ENCODE data around the gene DNASE1L2. TPM values are rescaled to one million over a fixed set of nuclear protein-coding genes. Genes with fewer than 3 reads are reported as not detected.

The DNASE1L2 gene, protein sequence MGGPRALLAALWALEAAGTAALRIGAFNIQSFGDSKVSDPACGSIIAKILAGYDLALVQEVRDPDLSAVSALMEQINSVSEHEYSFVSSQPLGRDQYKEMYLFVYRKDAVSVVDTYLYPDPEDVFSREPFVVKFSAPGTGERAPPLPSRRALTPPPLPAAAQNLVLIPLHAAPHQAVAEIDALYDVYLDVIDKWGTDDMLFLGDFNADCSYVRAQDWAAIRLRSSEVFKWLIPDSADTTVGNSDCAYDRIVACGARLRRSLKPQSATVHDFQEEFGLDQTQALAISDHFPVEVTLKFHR
- total RNA-seq (0.37 TPM), polyA plus RNA-seq (not detected)

GRCh38 chr16:2236337-2237101, at the start of gene DNASE1L2:
DNASE1L2 (plus strand) TSS chr16:2236444; CDS start chr16:2236817, 373 bp downstream.
- Histone ChIP-seq H3K4me1 (ENCODE audit: control insufficient read depth, insufficient read depth, low read length, poor library complexity, severe bottlenecking) (peaks cover 9% of the 10 kb centered on the region), H3K27ac (ENCODE audit: insufficient read depth, low read length, poor library complexity, severe bottlenecking) (no peak within 1 kb of the TSS), H3K27me3 (ENCODE audit: control insufficient read depth, insufficient read depth, low read length) (no peaks in the 10 kb centered on the region), H3K36me3 (ENCODE audit: control insufficient read depth, insufficient read depth, low read length) (peaks cover 26% of the 10 kb centered on the region), H3K9me3 (ENCODE audit: control insufficient read depth in 2 of 2, low read length in 2 of 2) (no peaks in the 10 kb centered on the region), H3K4me3 (ENCODE audit: low read depth, low read length) (no peak within 1 kb of the TSS)
- ATAC-seq (ENCODE audit: low read depth in 2 of 2), result no peak
- no peak for DNase-seq
- H3K9me3 Mint-ChIP-seq, result no peaks in the 10 kb centered on the region
- H3K36me3 Mint-ChIP-seq, result no peaks in the 10 kb centered on the region
- H3K4me1 Mint-ChIP-seq, result peaks cover 0 to 2% (median 0%) of the 10 kb centered on the region in 4 donors
- H3K27me3 Mint-ChIP-seq, result peaks cover 5% of the 10 kb centered on the region
- H3K27ac Mint-ChIP-seq, result no peak within 1 kb of the TSS
- H3K4me3 Mint-ChIP-seq, result peak within 1 kb of the TSS in 1 of 4 donors; percentile 50

DNA sequence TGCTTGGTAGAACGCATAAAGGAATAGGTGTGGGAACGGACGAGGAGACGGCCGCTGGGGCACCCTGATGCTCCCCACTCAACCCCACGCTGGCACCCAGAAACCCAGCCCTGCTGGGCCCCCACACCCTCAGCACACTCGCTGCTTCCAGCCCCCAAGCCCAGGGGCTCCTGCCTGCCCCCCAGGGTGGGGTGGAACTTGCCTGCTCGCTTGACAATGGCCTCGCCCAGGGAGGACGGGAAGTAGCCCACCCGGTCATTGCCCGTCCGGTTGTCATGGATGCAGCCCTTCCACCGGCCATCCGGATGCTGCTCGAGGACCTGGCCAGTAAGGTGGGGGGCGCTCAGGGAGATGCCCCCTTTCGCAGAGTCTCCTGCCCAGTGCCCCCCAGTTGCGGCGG, 49.7 kb upstream of the DNASE1L2 start:
- Mint-ChIP-seq H3K4me3 (no peak overlapping the region), H3K36me3 (no peaks in the 10 kb centered on the region), H3K9me3 (no peaks in the 10 kb centered on the region), H3K27me3 (no peaks in the 10 kb centered on the region), H3K27ac (no peak overlapping the region), H3K4me1 (no peaks in the 10 kb centered on the region)
- ATAC-seq (ENCODE audit: low read depth in 2 of 2), result no peak
- no peak overlapping the region for H3K4me3 ChIP-seq (ENCODE audit: low read depth, low read length)
- H3K27me3 ChIP-seq (ENCODE audit: control insufficient read depth, insufficient read depth, low read length), result no peaks in the 10 kb centered on the region
- no peak overlapping the region for H3K27ac ChIP-seq (ENCODE audit: insufficient read depth, low read length, poor library complexity, severe bottlenecking)
- DNase-seq, result no peak
- no peaks in the 10 kb centered on the region for H3K4me1 ChIP-seq (ENCODE audit: control insufficient read depth, insufficient read depth, low read length, poor library complexity, severe bottlenecking)
- H3K9me3 ChIP-seq (ENCODE audit: control insufficient read depth in 2 of 2, low read length in 2 of 2), result no peaks in the 10 kb centered on the region
- no peaks in the 10 kb centered on the region for H3K36me3 ChIP-seq (ENCODE audit: control insufficient read depth, insufficient read depth, low read length)

DNA sequence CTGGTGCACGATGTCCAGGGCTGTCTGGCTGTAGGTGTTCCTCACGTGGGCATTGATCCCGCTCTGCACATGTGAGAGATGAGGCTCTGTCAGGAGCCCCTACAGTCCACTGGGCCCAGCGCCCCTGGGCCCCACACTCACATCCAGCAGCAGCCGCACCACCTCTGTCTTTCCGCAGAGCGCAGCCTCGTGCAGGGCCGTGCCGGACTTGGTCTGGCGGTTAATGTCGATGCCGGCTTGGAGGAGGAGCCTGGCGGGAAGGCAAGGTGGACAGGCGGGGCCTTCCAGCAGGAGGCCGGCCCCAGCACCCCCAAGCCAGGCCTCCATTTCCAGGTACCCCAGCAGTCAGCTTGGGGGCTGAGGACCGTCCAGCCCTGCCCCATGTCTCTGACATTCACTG, 49.0 kb upstream of the DNASE1L2 start:
- no peak overlapping the region for H3K27ac Mint-ChIP-seq
- ATAC-seq (ENCODE audit: low read depth in 2 of 2) (no peak), DNase-seq (no peak)
- Histone ChIP-seq H3K9me3 (ENCODE audit: control insufficient read depth in 2 of 2, low read length in 2 of 2) (no peaks in the 10 kb centered on the region), H3K36me3 (ENCODE audit: control insufficient read depth, insufficient read depth, low read length) (no peaks in the 10 kb centered on the region), H3K27me3 (ENCODE audit: control insufficient read depth, insufficient read depth, low read length) (no peaks in the 10 kb centered on the region), H3K4me3 (ENCODE audit: low read depth, low read length) (no peak overlapping the region), H3K27ac (ENCODE audit: insufficient read depth, low read length, poor library complexity, severe bottlenecking) (no peak overlapping the region), H3K4me1 (ENCODE audit: control insufficient read depth, insufficient read depth, low read length, poor library complexity, severe bottlenecking) (no peaks in the 10 kb centered on the region)
- no peaks in the 10 kb centered on the region for H3K27me3 Mint-ChIP-seq
- no peak overlapping the region for H3K4me3 Mint-ChIP-seq
- no peaks in the 10 kb centered on the region for H3K4me1 Mint-ChIP-seq
- no peaks in the 10 kb centered on the region for H3K36me3 Mint-ChIP-seq
- H3K9me3 Mint-ChIP-seq, result no peaks in the 10 kb centered on the region

DNA sequence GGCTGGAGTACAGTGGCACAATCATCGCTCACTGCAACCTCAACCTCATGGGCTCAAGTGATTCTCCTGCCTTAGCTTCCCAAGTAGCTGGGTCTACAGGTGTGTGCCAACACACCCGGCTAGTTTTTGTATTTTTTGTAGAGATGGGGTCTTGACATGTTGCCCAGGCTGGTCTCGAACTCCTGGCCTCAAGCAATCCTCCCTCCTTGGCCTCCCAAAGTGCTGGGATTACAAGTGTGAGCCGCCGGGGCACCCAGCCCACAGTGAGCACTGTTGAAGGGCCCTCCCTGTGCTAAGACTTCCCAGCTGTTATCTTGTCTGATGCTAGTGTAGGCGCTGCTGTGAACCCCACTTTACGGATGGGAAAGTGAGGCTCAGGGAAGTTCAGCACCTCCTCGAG, 47.8 kb upstream of the DNASE1L2 start:
- Mint-ChIP-seq H3K36me3 (no peaks in the 10 kb centered on the region), H3K4me3 (no peak overlapping the region), H3K27ac (no peak overlapping the region), H3K27me3 (no peaks in the 10 kb centered on the region), H3K4me1 (no peaks in the 10 kb centered on the region), H3K9me3 (no peaks in the 10 kb centered on the region)
- Histone ChIP-seq H3K36me3 (ENCODE audit: control insufficient read depth, insufficient read depth, low read length) (no peaks in the 10 kb centered on the region), H3K4me3 (ENCODE audit: low read depth, low read length) (no peak overlapping the region), H3K27ac (ENCODE audit: insufficient read depth, low read length, poor library complexity, severe bottlenecking) (no peak overlapping the region), H3K9me3 (ENCODE audit: control insufficient read depth in 2 of 2, low read length in 2 of 2) (no peaks in the 10 kb centered on the region), H3K4me1 (ENCODE audit: control insufficient read depth, insufficient read depth, low read length, poor library complexity, severe bottlenecking) (no peaks in the 10 kb centered on the region), H3K27me3 (ENCODE audit: control insufficient read depth, insufficient read depth, low read length) (no peaks in the 10 kb centered on the region)
- DNase-seq, result no peak
- ATAC-seq (ENCODE audit: low read depth in 2 of 2), result no peak

DNA sequence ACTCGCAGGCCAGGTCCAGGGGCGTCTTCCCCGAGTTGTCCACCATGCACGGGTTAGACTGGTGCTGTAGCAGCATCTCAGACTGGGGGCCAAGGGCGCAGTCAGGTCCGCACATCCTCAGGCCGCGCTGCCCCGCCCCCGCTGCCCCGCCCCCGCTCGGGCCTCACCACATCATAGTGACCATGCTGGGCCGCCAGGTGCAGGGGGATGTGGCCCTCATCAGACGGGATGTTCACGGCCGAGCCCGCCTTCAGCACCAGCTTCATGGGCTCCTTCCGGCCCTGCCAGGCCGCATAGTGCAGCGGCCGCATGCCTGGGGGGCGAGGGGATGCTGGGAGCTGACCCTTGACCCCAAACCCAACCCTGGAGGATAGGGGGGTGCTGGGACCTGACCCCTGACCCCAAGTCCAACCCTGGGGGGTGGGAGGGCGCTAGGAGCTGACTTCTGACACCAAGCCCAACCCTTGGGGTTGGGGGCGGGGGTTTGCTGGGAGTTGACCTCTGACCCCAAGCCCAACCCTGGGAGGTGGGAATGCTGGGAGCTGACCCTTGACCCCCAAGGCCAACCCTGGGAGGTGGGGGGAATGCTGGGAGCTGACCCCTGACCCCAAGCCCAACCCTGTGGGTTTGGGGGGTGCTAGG, 46.9 kb upstream of the DNASE1L2 start:
- H3K36me3 Mint-ChIP-seq, result no peaks in the 10 kb centered on the region
- H3K27ac Mint-ChIP-seq, result no peak overlapping the region
- H3K9me3 Mint-ChIP-seq, result no peaks in the 10 kb centered on the region

GRCh38 chr16:2190002-2190658, 46.1 kb upstream of the DNASE1L2 start:
- DNase-seq (no peak), ATAC-seq (ENCODE audit: low read depth in 2 of 2) (no peak)
- H3K4me1 ChIP-seq (ENCODE audit: control insufficient read depth, insufficient read depth, low read length, poor library complexity, severe bottlenecking), result peaks cover 3% of the 10 kb centered on the region
- Mint-ChIP-seq H3K27ac (no peak overlapping the region), H3K27me3 (peaks cover 7% of the 10 kb centered on the region), H3K9me3 (no peaks in the 10 kb centered on the region), H3K4me3 (no peak overlapping the region), H3K36me3 (no peaks in the 10 kb centered on the region), H3K4me1 (peaks cover 0 to 5% (median 2%) of the 10 kb centered on the region in 4 donors)
- no peak overlapping the region for H3K27ac ChIP-seq (ENCODE audit: insufficient read depth, low read length, poor library complexity, severe bottlenecking)
- no peaks in the 10 kb centered on the region for H3K36me3 ChIP-seq (ENCODE audit: control insufficient read depth, insufficient read depth, low read length)
- no peaks in the 10 kb centered on the region for H3K9me3 ChIP-seq (ENCODE audit: control insufficient read depth in 2 of 2, low read length in 2 of 2)
- H3K27me3 ChIP-seq (ENCODE audit: control insufficient read depth, insufficient read depth, low read length), result peaks cover 2% of the 10 kb centered on the region
- H3K4me3 ChIP-seq (ENCODE audit: low read depth, low read length), result no peak overlapping the region

More for the DNA sequence above, 46.9 kb upstream of the DNASE1L2 start:
- no peaks in the 10 kb centered on the region for H3K4me1 ChIP-seq (ENCODE audit: control insufficient read depth, insufficient read depth, low read length, poor library complexity, severe bottlenecking)
- Mint-ChIP-seq H3K4me3 (no peak overlapping the region), H3K4me1 (no peaks in the 10 kb centered on the region), H3K27me3 (no peaks in the 10 kb centered on the region)
- no peak overlapping the region for H3K27ac ChIP-seq (ENCODE audit: insufficient read depth, low read length, poor library complexity, severe bottlenecking)
- no peaks in the 10 kb centered on the region for H3K9me3 ChIP-seq (ENCODE audit: control insufficient read depth in 2 of 2, low read length in 2 of 2)
- H3K27me3 ChIP-seq (ENCODE audit: control insufficient read depth, insufficient read depth, low read length), result no peaks in the 10 kb centered on the region
- ATAC-seq (ENCODE audit: low read depth in 2 of 2), result no peak
- no peaks in the 10 kb centered on the region for H3K36me3 ChIP-seq (ENCODE audit: control insufficient read depth, insufficient read depth, low read length)
- no peak for DNase-seq
- H3K4me3 ChIP-seq (ENCODE audit: low read depth, low read length), result no peak overlapping the region

DNA sequence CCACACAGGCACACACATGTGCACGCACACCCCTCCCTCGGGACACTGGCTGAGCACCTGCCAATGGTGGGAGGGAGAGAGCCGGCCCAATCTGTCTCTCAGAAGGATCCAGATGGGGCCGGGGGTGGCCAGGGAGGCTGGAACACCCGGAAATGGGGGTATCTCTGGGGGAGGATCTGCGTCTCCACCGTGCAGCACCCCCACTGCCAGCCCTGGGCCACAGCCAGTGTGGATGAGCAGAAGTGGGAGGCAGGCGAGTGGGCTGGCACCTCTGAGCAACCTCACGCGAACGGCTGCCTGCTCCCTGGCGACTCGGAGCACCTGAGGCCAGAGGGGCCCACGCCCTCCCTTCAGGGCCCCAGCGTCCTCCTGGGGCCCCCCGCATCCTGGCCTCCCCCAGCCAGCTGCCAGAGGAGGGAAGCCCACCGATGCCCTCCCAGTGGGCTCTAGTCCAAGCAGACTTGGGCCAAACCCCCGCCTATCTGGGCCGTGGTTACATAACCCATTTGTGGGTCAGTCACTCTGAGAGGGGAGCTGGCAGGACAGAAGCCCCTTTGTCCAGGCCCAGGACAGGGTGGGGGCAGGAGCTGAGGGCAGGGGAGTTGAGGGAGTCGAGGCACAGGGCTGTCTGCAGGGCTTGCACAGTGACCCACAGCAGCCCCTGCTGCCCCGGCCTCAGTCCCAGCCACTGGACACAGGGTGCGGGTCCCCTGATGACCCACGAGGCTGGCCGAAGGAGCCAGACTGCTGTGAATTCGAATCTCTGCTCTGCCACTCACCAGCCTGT, 45.4 kb upstream of the DNASE1L2 start:
- Histone ChIP-seq H3K27me3 (ENCODE audit: control insufficient read depth, insufficient read depth, low read length) (peaks cover 2% of the 10 kb centered on the region), H3K27ac (ENCODE audit: insufficient read depth, low read length, poor library complexity, severe bottlenecking) (no peak overlapping the region), H3K9me3 (ENCODE audit: control insufficient read depth in 2 of 2, low read length in 2 of 2) (no peaks in the 10 kb centered on the region), H3K4me3 (ENCODE audit: low read depth, low read length) (no peak overlapping the region), H3K4me1 (ENCODE audit: control insufficient read depth, insufficient read depth, low read length, poor library complexity, severe bottlenecking) (peaks cover 10% of the 10 kb centered on the region), H3K36me3 (ENCODE audit: control insufficient read depth, insufficient read depth, low read length) (no peaks in the 10 kb centered on the region)
- no peaks in the 10 kb centered on the region for H3K9me3 Mint-ChIP-seq
- H3K27me3 Mint-ChIP-seq, result peaks cover 8% of the 10 kb centered on the region
- DNase-seq (no peak), ATAC-seq (ENCODE audit: low read depth in 2 of 2) (no peak)
- peaks cover 0 to 7% (median 2%) of the 10 kb centered on the region in 4 donors for H3K4me1 Mint-ChIP-seq
- H3K4me3 Mint-ChIP-seq, result no peak overlapping the region
- H3K27ac Mint-ChIP-seq, result no peak overlapping the region
- H3K36me3 Mint-ChIP-seq, result no peaks in the 10 kb centered on the region
